Stimulated activated naive CD8-positive, alpha-beta T cell treated with anti-CD3 and anti-CD28 coated beads, Interleukin-15, Interleukin-2, amounts not matched to agents 100 U/mL and 50 U/mL, for 24 hours (primary cell): ENCODE results near the gene LAS1L.
"Not testable (repeated sequence)": the region's sequence is repeated elsewhere in the genome, so short reads cannot be mapped to it uniquely, and the experiment has no call there.

Source experiments
- ATAC-seq: fragments of 150-1000 bp; cut with Tn5 transposase; one replicate; pipeline ENCODE4 v1.10.0; 2021
- DNase-seq: peaks from one replicate; pipeline ENCODE4 v3.0.0; 2021

The LAS1L gene

GRCh38 chrX:65517923-65518322 is 16.7 kb downstream of the LAS1L start:
- DNase-seq (no peak), ATAC-seq (no peak)

- ATAC-seq (no peak), DNase-seq (no peak)
These were observed 17.8 kb downstream of the LAS1L start for GRCh38 chrX:65516756-65517155.

GRCh38 chrX:65513610-65514009 is 21.0 kb downstream of the LAS1L start:
- ATAC-seq: no peak

GRCh38 chrX:65509400-65509799 is 25.2 kb downstream of the LAS1L start:
- DNase-seq: no peak
- no peak for ATAC-seq

More at GRCh38 chrX:65513610-65514009, 21.0 kb downstream of the LAS1L start:
- no peak for DNase-seq

- ATAC-seq (no peak), DNase-seq (no peak)
These were observed 25.7 kb downstream of the LAS1L start for GRCh38 chrX:65508851-65509250.

GRCh38 chrX:65502618-65503017 is 32.0 kb downstream of the LAS1L start:
- DNase-seq: no peak
- ATAC-seq: no peak

- ATAC-seq (no peak), DNase-seq (no peak)
These were observed 41.2 kb downstream of the LAS1L start for GRCh38 chrX:65493431-65493830.

- ATAC-seq (no peak), DNase-seq (no peak)
These were observed 43.0 kb downstream of the LAS1L start for GRCh38 chrX:65491620-65492019.

- ATAC-seq (no peak), DNase-seq (no peak)
These were observed 46.1 kb downstream of the LAS1L start for GRCh38 chrX:65488495-65488894.

GRCh38 chrX:65480960-65481359 is 53.6 kb downstream of the LAS1L start:
- DNase-seq (no peak), ATAC-seq (peak; percentile 36)

GRCh38 chrX:65479102-65479501 is 55.5 kb downstream of the LAS1L start:
- not testable (repeated sequence) for ATAC-seq, DNase-seq

GRCh38 chrX:65476564-65476963 is 58.0 kb downstream of the LAS1L start:
- ATAC-seq: no peak
- no peak for DNase-seq

- no peak for DNase-seq
- no peak for ATAC-seq
These were observed 71.0 kb downstream of the LAS1L start for GRCh38 chrX:65463550-65463949.
